SK-N-SH treated with all-trans-retinoic acid at 6 μM for 48 hours (cell line): ENCODE data around the gene HK3.

Source experiments
- ARNTL ChIP-seq: fragments of 450-650 bp; formaldehyde crosslinking; IDR thresholded peaks from 2 replicates; pipeline ENCODE4 v1.5.0; 2020; ENCODE audit warnings: low read depth, mild to moderate bottlenecking, moderate library complexity, borderline replicate concordance
- CREB5 ChIP-seq: fragments of 250-450 bp; sonication (Bioruptor Pico); IDR thresholded peaks from 2 replicates; pipeline ENCODE4 v1.5.1; 2020; ENCODE audit warnings: low read depth, mild to moderate bottlenecking, moderate library complexity
- CSDC2 ChIP-seq: fragments of 250-450 bp; sonication (Bioruptor Pico); IDR thresholded peaks from 2 replicates; pipeline ENCODE4 v1.5.0; 2020; ENCODE audit warnings: mild to moderate bottlenecking, moderate library complexity
- ESRRG ChIP-seq: fragments of 250-450 bp; sonication (Bioruptor Pico); IDR thresholded peaks from 2 replicates; pipeline ENCODE4 v1.6.1; 2021; ENCODE audit warnings: mild to moderate bottlenecking
- OSR1 ChIP-seq: fragments of 250-450 bp; sonication (Bioruptor Pico); IDR thresholded peaks from 2 replicates; pipeline ENCODE4 v1.8.0; 2022; ENCODE audit warnings: moderate library complexity, mild to moderate bottlenecking, inconsistent platforms
- PATZ1 ChIP-seq: fragments of 250-450 bp; sonication (Bioruptor Pico); IDR thresholded peaks from 2 replicates; pipeline ENCODE4 v1.8.0; 2020; ENCODE audit warnings: mild to moderate bottlenecking, moderate library complexity, borderline replicate concordance
- RARB ChIP-seq: fragments of 250-450 bp; sonication (Bioruptor Pico); IDR thresholded peaks from 2 replicates; pipeline ENCODE4 v1.8.0; 2021; ENCODE audit warnings: mild to moderate bottlenecking, moderate library complexity
- SNAI2 ChIP-seq: fragments of 250-450 bp; sonication (Bioruptor Pico); IDR thresholded peaks from 2 replicates; pipeline ENCODE4 v1.5.0; 2020; ENCODE audit warnings: mild to moderate bottlenecking, moderate library complexity
- TCF4 ChIP-seq: fragments of 250-450 bp; sonication (Bioruptor Pico); IDR thresholded peaks from 2 replicates; pipeline ENCODE4 v1.8.0; 2021; ENCODE audit warnings: mild to moderate bottlenecking, moderate library complexity, borderline replicate concordance
- TOX ChIP-seq: fragments of 250-450 bp; sonication (Bioruptor Pico); IDR thresholded peaks from 2 replicates; pipeline ENCODE4 v1.8.0; 2021; ENCODE audit warnings: mild to moderate bottlenecking, moderate library complexity, borderline replicate concordance
- ZFP3 ChIP-seq: fragments of 250-450 bp; sonication (Bioruptor Pico); IDR thresholded peaks from 2 replicates; pipeline ENCODE4 v1.5.0; 2020; ENCODE audit warnings: mild to moderate bottlenecking, moderate library complexity
- ZFP30 ChIP-seq: fragments of 450-650 bp; formaldehyde crosslinking; IDR thresholded peaks from 2 replicates; pipeline ENCODE4 v1.5.0; 2022; ENCODE audit warnings: mild to moderate bottlenecking, moderate library complexity
- ZNF565 ChIP-seq: fragments of 450-650 bp; formaldehyde crosslinking; conservative IDR thresholded peaks from 2 replicates; pipeline ENCODE4 v1.5.0; 2020; ENCODE audit warnings: low read depth, mild to moderate bottlenecking, moderate library complexity
- ZNF70 ChIP-seq: fragments of 450-650 bp; formaldehyde crosslinking; IDR thresholded peaks from 2 replicates; pipeline ENCODE4 v1.5.0; 2020; ENCODE audit warnings: mild to moderate bottlenecking, moderate library complexity

- TF ChIP-seq ZNF565, result no peak
- TF ChIP-seq OSR1 (CRISPR knock-in tag), result no peak
- no peak for TF ChIP-seq ESRRG (CRISPR knock-in tag)
- no peak for TF ChIP-seq PATZ1 (CRISPR knock-in tag)
- TF ChIP-seq TCF4 (CRISPR knock-in tag), result no peak
- no peak for TF ChIP-seq RARB (CRISPR knock-in tag)
- no peak for TF ChIP-seq CREB5 (CRISPR knock-in tag)
- no peak for TF ChIP-seq ARNTL (CRISPR knock-in tag)
- TF ChIP-seq TOX, result no peak
- TF ChIP-seq CSDC2, result no peak
- no peak for TF ChIP-seq ZFP30 (CRISPR knock-in tag)
- TF ChIP-seq ZFP3 (CRISPR knock-in tag), result no peak
- no peak for TF ChIP-seq SNAI2 (CRISPR knock-in tag)
- TF ChIP-seq ZNF70 (CRISPR knock-in tag), result no peak
Observed at GRCh38 chr5:176874198-176874780, 24.9 kb downstream of the HK3 start.
